Panc1 (cell line): ENCODE results near the gene SLC6A7. TPM values are rescaled to one million over a fixed set of nuclear protein-coding genes. Genes with fewer than 3 reads are reported as not detected.

ENCODE experiments used
- ATAC-seq: fragments of 200-7000 bp; cut with Tn5 transposase; 2 replicates; pipeline ENCODE4 v1.9.1; 2020; ENCODE audit warnings: mild to moderate bottlenecking, moderate library complexity
- BruUV-seq: library from RNA; stranded (reverse); fragments of 400-500 nt; replicated peaks from 2 replicates; lab custom pipeline; 2021; lab: Mats Ljungman, UMichigan
- CTCF ChIA-PET: fragments of 300-600 bp; sonication (Branson Sonifier 250); formaldehyde crosslinking; loops from one replicate; lab custom pipeline; 2022; ENCODE audit warnings: antibody characterized with exemption; lab: Charles Lee
- POLR2A ChIA-PET: fragments of 300-600 bp; sonication (Branson Sonifier 250); formaldehyde crosslinking; loops from one replicate; lab custom pipeline; 2022; ENCODE audit warnings: antibody characterized with exemption; lab: Charles Lee
- DNase-seq: peaks from one replicate; pipeline ENCODE4 v3.0.0-alpha.2; 2010; ENCODE audit warnings: low read depth, low spot score
- H3K27ac ChIP-seq: 2 replicates; pipeline ENCODE4 v1.5.1; 2011; ENCODE audit warnings: mild to moderate bottlenecking, low read length, inconsistent platforms
- H3K27me3 ChIP-seq: fragments of 200-500 bp; sonication (Bioruptor generic); 2 replicates; pipeline ENCODE4 v1.6.0; 2014; ENCODE audit warnings: low read length, inconsistent platforms; ENCODE audit not compliant: control insufficient read depth, insufficient read depth
- H3K36me3 ChIP-seq: fragments of 200-500 bp; sonication (Bioruptor generic); 2 replicates; pipeline ENCODE4 v1.5.1; 2014; ENCODE audit warnings: inconsistent platforms, mild to moderate bottlenecking, low read length, moderate library complexity; ENCODE audit not compliant: control insufficient read depth, insufficient read depth
- H3K4me1 ChIP-seq: 2 replicates; pipeline ENCODE4 v1.5.1; 2011; ENCODE audit warnings: inconsistent platforms, mild to moderate bottlenecking, low read length, moderate library complexity; ENCODE audit not compliant: control insufficient read depth, insufficient read depth
- H3K4me3 ChIP-seq, 2 experiments: 2 replicates each; pipeline ENCODE4 v1.5.1; 2011 to 2012; ENCODE audit warnings: low read depth in 2 of 2, low read length in 2 of 2, mild to moderate bottlenecking in 2 of 2, inconsistent platforms in 1 of 2, moderate library complexity in 1 of 2
- H3K9me3 ChIP-seq: fragments of 200-500 bp; sonication (Bioruptor generic); 2 replicates; pipeline ENCODE4 v1.5.1; 2014; ENCODE audit warnings: low read depth, mild to moderate bottlenecking, inconsistent platforms, low read length, moderate library complexity; ENCODE audit not compliant: control insufficient read depth, insufficient read depth
- POLR2AphosphoS5 ChIP-seq: IDR thresholded peaks from 2 replicates; pipeline ENCODE4 v1.6.1; 2012; ENCODE audit warnings: mild to moderate bottlenecking, low read depth, low read length, moderate library complexity
- SIN3A ChIP-seq: IDR thresholded peaks from 2 replicates; pipeline ENCODE4 v1.6.1; 2012; ENCODE audit warnings: low read depth, mild to moderate bottlenecking, low read length, moderate library complexity, borderline replicate concordance; ENCODE audit not compliant: insufficient read depth
- TCF7L2 ChIP-seq: IDR thresholded peaks from 2 replicates; pipeline ENCODE4 v1.6.1; 2011; ENCODE audit warnings: mild to moderate bottlenecking, low read depth, low read length, inconsistent platforms
- in situ Hi-C: cut with HindIII; loops from 2 replicates; pipeline ENCODE4 v1.10.0; 2016; ENCODE audit warnings: low sequenced_read_pairs, low pct_unique_long_range_greater_than_20kb
- intact Hi-C: fragments of 100-400 bp; cut with micrococcal nuclease; formaldehyde crosslinking; loops from one replicate; pipeline ENCODE4 v1.10.0; 2022; ENCODE audit not compliant: unreplicated experiment
- total RNA-seq: library from RNA; stranded (reverse); gene quantifications from one replicate; pipeline ENCODE4 v1.2.1, GENCODE V29; 2021; ENCODE audit not compliant: unreplicated experiment
- TF ChIP-seq, protein P1 (sequence below): fragments of 450-650 bp; IDR thresholded peaks from 2 replicates; pipeline ENCODE4 v1.5.1; 2017; ENCODE audit warnings: mild to moderate bottlenecking
- TF ChIP-seq, protein P2 (sequence below), 2 experiments: IDR thresholded peaks; 2 replicates each; pipeline ENCODE4 v1.6.1; 2011 to 2012; ENCODE audit warnings: low read depth in 2 of 2, control low read depth in 1 of 2, low read length in 1 of 2, mild to moderate bottlenecking in 1 of 2, moderate library complexity in 1 of 2; ENCODE audit not compliant: insufficient read depth in 1 of 2

Gene SLC6A7
- total RNA-seq, 1 experiment from 2014 or later: not detected

DNA sequence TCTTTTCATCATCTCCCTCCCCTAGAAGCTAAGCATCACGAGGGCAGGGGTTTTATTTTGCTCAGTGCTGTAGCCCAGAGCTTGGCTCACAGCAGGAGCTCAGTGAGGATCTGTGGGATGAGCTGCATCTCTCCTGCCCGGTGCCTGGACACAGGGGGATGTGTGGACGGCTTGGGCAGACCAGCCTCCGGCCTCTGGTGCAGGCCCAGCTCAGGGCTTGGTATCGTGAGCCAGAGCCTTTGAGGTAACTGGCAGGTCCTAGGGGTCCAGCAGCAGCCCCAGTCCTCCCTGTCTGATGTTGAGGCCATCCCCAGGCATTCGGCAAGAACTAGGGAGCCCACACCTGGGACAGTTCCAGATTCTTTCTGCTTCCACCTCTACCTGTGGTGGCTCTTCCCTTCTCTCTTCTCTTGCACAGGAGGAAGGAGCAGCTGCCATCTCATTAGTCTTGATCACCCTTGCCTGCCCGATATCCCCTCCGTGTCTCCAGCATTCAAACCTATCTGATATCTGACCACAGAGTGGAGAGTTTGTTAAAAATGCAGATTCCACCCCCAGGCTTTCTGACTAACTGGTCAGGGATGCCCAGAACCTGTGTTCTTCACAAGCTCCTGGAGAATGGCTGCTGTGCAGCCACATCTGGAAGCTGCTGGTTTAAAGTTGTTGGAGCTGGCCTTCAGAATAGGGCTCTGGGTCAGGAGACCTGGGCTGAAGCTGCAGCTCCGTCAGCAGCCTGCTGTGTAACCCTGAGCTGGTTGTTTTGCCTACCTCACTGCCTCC, 7.9 kb upstream of the SLC6A7 start:
- POLR2A ChIA-PET: no interaction called here
- no TSS peak for BruUV-seq
- CTCF ChIA-PET: no interaction called here
- no peaks in the 10 kb centered on the region for H3K4me1 ChIP-seq
- no peaks in the 10 kb centered on the region for H3K9me3 ChIP-seq
- H3K4me3 ChIP-seq: no peak overlapping the region
- ATAC-seq (peak; percentile 36), DNase-seq (no peak)
- no peaks in the 10 kb centered on the region for H3K27me3 ChIP-seq
- H3K36me3 ChIP-seq: no peaks in the 10 kb centered on the region
- TF ChIP-seq, protein P1, sequence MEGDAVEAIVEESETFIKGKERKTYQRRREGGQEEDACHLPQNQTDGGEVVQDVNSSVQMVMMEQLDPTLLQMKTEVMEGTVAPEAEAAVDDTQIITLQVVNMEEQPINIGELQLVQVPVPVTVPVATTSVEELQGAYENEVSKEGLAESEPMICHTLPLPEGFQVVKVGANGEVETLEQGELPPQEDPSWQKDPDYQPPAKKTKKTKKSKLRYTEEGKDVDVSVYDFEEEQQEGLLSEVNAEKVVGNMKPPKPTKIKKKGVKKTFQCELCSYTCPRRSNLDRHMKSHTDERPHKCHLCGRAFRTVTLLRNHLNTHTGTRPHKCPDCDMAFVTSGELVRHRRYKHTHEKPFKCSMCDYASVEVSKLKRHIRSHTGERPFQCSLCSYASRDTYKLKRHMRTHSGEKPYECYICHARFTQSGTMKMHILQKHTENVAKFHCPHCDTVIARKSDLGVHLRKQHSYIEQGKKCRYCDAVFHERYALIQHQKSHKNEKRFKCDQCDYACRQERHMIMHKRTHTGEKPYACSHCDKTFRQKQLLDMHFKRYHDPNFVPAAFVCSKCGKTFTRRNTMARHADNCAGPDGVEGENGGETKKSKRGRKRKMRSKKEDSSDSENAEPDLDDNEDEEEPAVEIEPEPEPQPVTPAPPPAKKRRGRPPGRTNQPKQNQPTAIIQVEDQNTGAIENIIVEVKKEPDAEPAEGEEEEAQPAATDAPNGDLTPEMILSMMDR: no peak
- no peak for TF ChIP-seq POLR2AphosphoS5
- no peak for TF ChIP-seq SIN3A
- TF ChIP-seq TCF7L2: no peak
- TF ChIP-seq, protein P2, sequence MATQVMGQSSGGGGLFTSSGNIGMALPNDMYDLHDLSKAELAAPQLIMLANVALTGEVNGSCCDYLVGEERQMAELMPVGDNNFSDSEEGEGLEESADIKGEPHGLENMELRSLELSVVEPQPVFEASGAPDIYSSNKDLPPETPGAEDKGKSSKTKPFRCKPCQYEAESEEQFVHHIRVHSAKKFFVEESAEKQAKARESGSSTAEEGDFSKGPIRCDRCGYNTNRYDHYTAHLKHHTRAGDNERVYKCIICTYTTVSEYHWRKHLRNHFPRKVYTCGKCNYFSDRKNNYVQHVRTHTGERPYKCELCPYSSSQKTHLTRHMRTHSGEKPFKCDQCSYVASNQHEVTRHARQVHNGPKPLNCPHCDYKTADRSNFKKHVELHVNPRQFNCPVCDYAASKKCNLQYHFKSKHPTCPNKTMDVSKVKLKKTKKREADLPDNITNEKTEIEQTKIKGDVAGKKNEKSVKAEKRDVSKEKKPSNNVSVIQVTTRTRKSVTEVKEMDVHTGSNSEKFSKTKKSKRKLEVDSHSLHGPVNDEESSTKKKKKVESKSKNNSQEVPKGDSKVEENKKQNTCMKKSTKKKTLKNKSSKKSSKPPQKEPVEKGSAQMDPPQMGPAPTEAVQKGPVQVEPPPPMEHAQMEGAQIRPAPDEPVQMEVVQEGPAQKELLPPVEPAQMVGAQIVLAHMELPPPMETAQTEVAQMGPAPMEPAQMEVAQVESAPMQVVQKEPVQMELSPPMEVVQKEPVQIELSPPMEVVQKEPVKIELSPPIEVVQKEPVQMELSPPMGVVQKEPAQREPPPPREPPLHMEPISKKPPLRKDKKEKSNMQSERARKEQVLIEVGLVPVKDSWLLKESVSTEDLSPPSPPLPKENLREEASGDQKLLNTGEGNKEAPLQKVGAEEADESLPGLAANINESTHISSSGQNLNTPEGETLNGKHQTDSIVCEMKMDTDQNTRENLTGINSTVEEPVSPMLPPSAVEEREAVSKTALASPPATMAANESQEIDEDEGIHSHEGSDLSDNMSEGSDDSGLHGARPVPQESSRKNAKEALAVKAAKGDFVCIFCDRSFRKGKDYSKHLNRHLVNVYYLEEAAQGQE (IDR thresholded peaks at IDR 0.05; ENCODE audit: insufficient read depth in 1 of 2, low read depth in 2 of 2, low read length in 1 of 2): no peak
- in situ Hi-C loops: no loop called here
- H3K27ac ChIP-seq: no peak overlapping the region
- intact Hi-C loops: no loop called here

DNA sequence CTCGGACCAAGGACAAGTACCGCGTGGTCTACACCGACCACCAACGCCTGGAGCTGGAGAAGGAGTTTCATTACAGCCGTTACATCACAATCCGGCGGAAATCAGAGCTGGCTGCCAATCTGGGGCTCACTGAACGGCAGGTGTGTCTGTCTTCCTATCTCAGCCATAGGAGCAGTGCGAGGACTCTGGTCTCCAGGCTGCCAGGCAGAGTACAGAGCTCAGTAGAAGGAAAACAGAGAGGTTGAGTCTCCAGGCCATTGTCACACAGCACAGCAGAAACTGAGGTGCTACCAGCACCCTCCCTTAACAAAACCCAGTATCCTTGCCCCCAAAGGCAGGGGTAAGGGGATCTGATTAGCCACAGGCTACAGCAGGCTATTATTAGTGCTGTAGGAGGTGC, 7.1 kb upstream of the SLC6A7 start:
- POLR2A ChIA-PET: no interaction called here
- in situ Hi-C loops (no loop called here), intact Hi-C loops (no loop called here)
- CTCF ChIA-PET: no interaction called here
- DNase-seq (no peak), ATAC-seq (no peak)
- H3K4me1 ChIP-seq: no peaks in the 10 kb centered on the region
- no peak overlapping the region for H3K27ac ChIP-seq
- no peaks in the 10 kb centered on the region for H3K36me3 ChIP-seq
- no peak overlapping the region for H3K4me3 ChIP-seq
- no peaks in the 10 kb centered on the region for H3K27me3 ChIP-seq
- TF ChIP-seq, protein P2 (IDR thresholded peaks at IDR 0.05; ENCODE audit: insufficient read depth in 1 of 2, low read depth in 2 of 2, low read length in 1 of 2): no peak
- TF ChIP-seq SIN3A (no peak), TCF7L2 (no peak), POLR2AphosphoS5 (no peak)
- TF ChIP-seq, protein P1: no peak
- BruUV-seq: no TSS peak
- H3K9me3 ChIP-seq: no peaks in the 10 kb centered on the region
